Trophoblast cell (in vitro differentiated cells and primary cell): ENCODE measurements around the gene ABCB6.
A peak's percentile ranks its signal among the peaks of the same experiment; 100 is the strongest.

Experiments used
- DNase-seq, 2 donors: peaks; one replicate each; pipeline ENCODE4 v3.0.0-alpha.2; 2016
- H2AFZ ChIP-seq: 2 replicates; pipeline ENCODE4 v1.6.1; 2013; ENCODE audit warnings: low read length, moderate library complexity, mild to moderate bottlenecking; ENCODE audit not compliant: insufficient read depth, poor library complexity
- H2AK5ac ChIP-seq: 2 replicates; pipeline ENCODE4 v1.6.1; 2013; ENCODE audit warnings: mild to moderate bottlenecking, low read length
- H2BK120ac ChIP-seq: 2 replicates; pipeline ENCODE4 v1.6.1; 2013; ENCODE audit warnings: low read length, mild to moderate bottlenecking, moderate library complexity; ENCODE audit not compliant: insufficient read depth, poor library complexity
- H2BK12ac ChIP-seq: 2 replicates; pipeline ENCODE4 v1.6.1; 2013; ENCODE audit warnings: mild to moderate bottlenecking, low read length, moderate library complexity
- H2BK5ac ChIP-seq: 2 replicates; pipeline ENCODE4 v1.6.1; 2013; ENCODE audit warnings: low read length, low read depth, moderate library complexity, mild to moderate bottlenecking; ENCODE audit not compliant: poor library complexity
- H3K14ac ChIP-seq: 2 replicates; pipeline ENCODE4 v1.6.1; 2013; ENCODE audit warnings: mild to moderate bottlenecking, low read length
- H3K18ac ChIP-seq: 2 replicates; pipeline ENCODE4 v1.6.1; 2013; ENCODE audit warnings: mild to moderate bottlenecking, low read length
- H3K23ac ChIP-seq: 2 replicates; pipeline ENCODE4 v1.6.1; 2013; ENCODE audit warnings: low read length
- H3K27ac ChIP-seq: 2 replicates; pipeline ENCODE4 v1.5.1; 2013; ENCODE audit warnings: low read depth, mild to moderate bottlenecking, inconsistent platforms, low read length, moderate library complexity
- H3K27me3 ChIP-seq: 2 replicates; pipeline ENCODE4 v1.6.1; 2013; ENCODE audit warnings: inconsistent platforms, mild to moderate bottlenecking, low read length, moderate library complexity; ENCODE audit not compliant: insufficient read depth
- H3K36me3 ChIP-seq, 2 experiments: 1 replicate in 1 of 2; 2 replicates in 1 of 2; pipeline ENCODE4 v1.6.1; 2013; ENCODE audit warnings: low read length in 2 of 2, mild to moderate bottlenecking in 2 of 2, moderate library complexity in 1 of 2; ENCODE audit not compliant: insufficient read depth in 2 of 2, control insufficient read depth in 1 of 2
- H3K4ac ChIP-seq: 2 replicates; pipeline ENCODE4 v1.6.1; 2013; ENCODE audit warnings: low read depth, mild to moderate bottlenecking, low read length, moderate library complexity
- H3K4me1 ChIP-seq, 2 experiments: 1 replicate in 1 of 2; 2 replicates in 1 of 2; pipeline ENCODE4 v1.6.1; 2013; ENCODE audit warnings: low read length in 2 of 2, mild to moderate bottlenecking in 2 of 2, moderate library complexity in 1 of 2; ENCODE audit not compliant: insufficient read depth in 2 of 2, control insufficient read depth in 1 of 2
- H3K4me2 ChIP-seq: 2 replicates; pipeline ENCODE4 v1.6.1; 2013; ENCODE audit warnings: inconsistent platforms, mild to moderate bottlenecking, low read length, moderate library complexity
- H3K4me3 ChIP-seq: 2 replicates; pipeline ENCODE4 v1.5.1; 2013; ENCODE audit warnings: mild to moderate bottlenecking, low read depth, low read length, inconsistent platforms
- H3K79me1 ChIP-seq: one replicate; pipeline ENCODE4 v1.6.1; 2013; ENCODE audit warnings: low read length
- H3K79me2 ChIP-seq: 2 replicates; pipeline ENCODE4 v1.6.1; 2013; ENCODE audit warnings: low read length, mild to moderate bottlenecking; ENCODE audit not compliant: control insufficient read depth, insufficient read depth, poor library complexity
- H3K9ac ChIP-seq: 2 replicates; pipeline ENCODE4 v1.6.1; 2013; ENCODE audit warnings: mild to moderate bottlenecking, low read length
- H3K9me3 ChIP-seq: 2 replicates; pipeline ENCODE4 v1.6.1; 2013; ENCODE audit warnings: low read depth, mild to moderate bottlenecking, control low read depth, inconsistent platforms, low read length; ENCODE audit not compliant: insufficient read depth
- H4K12ac ChIP-seq: 2 replicates; pipeline ENCODE4 v1.6.1; 2013; ENCODE audit warnings: low read depth, mild to moderate bottlenecking, low read length, moderate library complexity
- H4K8ac ChIP-seq: 2 replicates; pipeline ENCODE4 v1.6.1; 2013; ENCODE audit warnings: low read depth, mild to moderate bottlenecking, low read length, moderate library complexity
- H4K91ac ChIP-seq: one replicate; pipeline ENCODE4 v1.6.1; 2013; ENCODE audit warnings: low read depth, mild to moderate bottlenecking, low read length, moderate library complexity
- WGBS: extraction: QIAGEN DNeasy Blood & Tissue Kit; methylation state at CpG from one replicate; pipeline ENCODE4 v1.1.7; 2013; ENCODE audit warnings: missing lambda C conversion rate; ENCODE audit not compliant: insufficient read length, insufficient coverage; ENCODE audit errors: extremely low coverage; 5-methylcytosine and 5-hydroxymethylcytosine counted together

The ABCB6 gene

GRCh38 chr2:219250049-219250781 is 31.5 kb upstream of the ABCB6 start:
- peaks cover 5% of the 10 kb centered on the region for H3K79me1 ChIP-seq
- H3K4ac ChIP-seq = no peak overlapping the region
- H2BK12ac ChIP-seq = no peak overlapping the region
- H3K18ac ChIP-seq = no peak overlapping the region
- no peak overlapping the region for H2AFZ ChIP-seq
- H3K9ac ChIP-seq = no peak overlapping the region
- H3K4me3 ChIP-seq = no peak overlapping the region
- H3K14ac ChIP-seq = no peak overlapping the region
- H2BK5ac ChIP-seq = no peak overlapping the region
- H3K23ac ChIP-seq = no peak overlapping the region
- H2BK120ac ChIP-seq = no peak overlapping the region
- H3K9me3 ChIP-seq = peaks cover 10% of the 10 kb centered on the region
- no peak overlapping the region for H4K8ac ChIP-seq
- H3K4me1 ChIP-seq = peaks cover 23 to 30% of the 10 kb centered on the region in 2 experiments
- no peak for DNase-seq
- peaks cover 40% of the 10 kb centered on the region for H3K27me3 ChIP-seq
- H3K79me2 ChIP-seq = peaks cover 4% of the 10 kb centered on the region
- WGBS = no CpG with 5 or more reads among the region's 22 CpGs
- no peak overlapping the region for H4K91ac ChIP-seq
- peaks cover 8 to 13% of the 10 kb centered on the region in 2 experiments for H3K36me3 ChIP-seq
- no peak overlapping the region for H3K4me2 ChIP-seq
- H4K12ac ChIP-seq = no peak overlapping the region
- no peak overlapping the region for H3K27ac ChIP-seq
- no peak overlapping the region for H2AK5ac ChIP-seq

DNA sequence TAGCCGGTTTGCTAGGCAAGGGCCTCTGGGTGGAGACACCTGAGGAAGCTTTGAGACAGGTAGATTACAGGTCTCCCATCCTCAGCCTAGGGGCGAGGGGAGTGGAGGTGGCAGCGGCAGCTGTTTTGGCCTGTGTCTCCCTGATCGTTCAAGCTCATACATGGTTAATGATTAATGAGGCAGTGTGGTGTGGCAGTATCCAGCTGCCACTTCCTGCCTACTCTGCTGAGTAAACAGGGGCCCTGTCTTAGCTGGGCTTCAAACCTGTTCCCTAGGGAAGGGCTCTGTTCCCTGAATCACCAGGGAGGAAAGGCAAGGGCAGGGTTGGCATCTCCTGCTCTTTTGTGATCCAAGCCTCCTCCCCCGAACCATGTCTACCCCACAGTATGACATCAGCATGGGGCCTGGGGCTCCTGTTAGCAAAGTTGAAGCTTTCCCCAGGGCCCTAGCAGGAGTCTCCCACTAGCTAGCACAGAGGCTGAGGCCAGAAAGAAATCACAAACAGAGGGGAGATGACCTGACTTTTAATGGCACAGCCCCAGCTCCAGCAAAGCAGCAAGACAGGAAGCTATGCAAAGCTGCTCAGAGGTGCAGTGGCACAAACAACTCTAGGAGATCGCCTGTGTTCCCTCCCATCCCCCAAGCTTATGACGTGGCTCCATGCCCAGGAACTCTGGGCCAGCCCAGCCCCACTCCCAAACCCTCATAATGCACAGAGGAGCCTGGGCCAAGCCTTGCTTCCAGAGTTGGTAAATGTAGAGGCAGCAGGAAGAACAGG is 30.6 kb upstream of the ABCB6 start:
- Histone ChIP-seq H2AK5ac (no peak overlapping the region), H3K18ac (no peak overlapping the region), H3K79me2 (peaks cover 4% of the 10 kb centered on the region), H2BK5ac (no peak overlapping the region), H3K27ac (no peak overlapping the region), H4K12ac (no peak overlapping the region), H3K4me2 (no peak overlapping the region), H3K9ac (no peak overlapping the region), H4K91ac (no peak overlapping the region), H2BK12ac (no peak overlapping the region), H3K4ac (no peak overlapping the region), H4K8ac (no peak overlapping the region), H3K9me3 (peaks cover 10% of the 10 kb centered on the region), H3K23ac (no peak overlapping the region), H3K4me1 (peaks cover 23 to 31% of the 10 kb centered on the region in 2 experiments), H2BK120ac (no peak overlapping the region), H3K4me3 (no peak overlapping the region), H3K27me3 (peaks cover 32% of the 10 kb centered on the region), H2AFZ (no peak overlapping the region), H3K79me1 (peaks cover 9% of the 10 kb centered on the region), H3K36me3 (peaks cover 8 to 13% of the 10 kb centered on the region in 2 experiments), H3K14ac (no peak overlapping the region)
- peak; percentile 42 to 51 for DNase-seq
- no CpG with 5 or more reads among the region's 7 CpGs for WGBS

GRCh38 chr2:219248845-219249202 is 30.1 kb upstream of the ABCB6 start:
- no peak overlapping the region for H4K8ac ChIP-seq
- peaks cover 19 to 25% of the 10 kb centered on the region in 2 experiments for H3K4me1 ChIP-seq
- no peak overlapping the region for H3K4me2 ChIP-seq
- no peak overlapping the region for H2BK120ac ChIP-seq
- no peak overlapping the region for H3K14ac ChIP-seq
- no CpG with 5 or more reads among the region's 2 CpGs for WGBS
- peaks cover 10% of the 10 kb centered on the region for H3K9me3 ChIP-seq
- H3K27ac ChIP-seq = no peak overlapping the region
- H3K27me3 ChIP-seq = peaks cover 26% of the 10 kb centered on the region
- no peak overlapping the region for H2BK5ac ChIP-seq
- H3K23ac ChIP-seq = no peak overlapping the region
- H3K4me3 ChIP-seq = no peak overlapping the region
- DNase-seq = no peak
- H3K18ac ChIP-seq = no peak overlapping the region
- H3K9ac ChIP-seq = no peak overlapping the region
- H2BK12ac ChIP-seq = no peak overlapping the region
- H2AK5ac ChIP-seq = no peak overlapping the region
- peaks cover 4% of the 10 kb centered on the region for H3K79me2 ChIP-seq
- H3K4ac ChIP-seq = no peak overlapping the region
- H2AFZ ChIP-seq = no peak overlapping the region
- H4K12ac ChIP-seq = no peak overlapping the region
- peaks cover 8 to 13% of the 10 kb centered on the region in 2 experiments for H3K36me3 ChIP-seq
- H3K79me1 ChIP-seq = peaks cover 9% of the 10 kb centered on the region
- H4K91ac ChIP-seq = no peak overlapping the region

DNA sequence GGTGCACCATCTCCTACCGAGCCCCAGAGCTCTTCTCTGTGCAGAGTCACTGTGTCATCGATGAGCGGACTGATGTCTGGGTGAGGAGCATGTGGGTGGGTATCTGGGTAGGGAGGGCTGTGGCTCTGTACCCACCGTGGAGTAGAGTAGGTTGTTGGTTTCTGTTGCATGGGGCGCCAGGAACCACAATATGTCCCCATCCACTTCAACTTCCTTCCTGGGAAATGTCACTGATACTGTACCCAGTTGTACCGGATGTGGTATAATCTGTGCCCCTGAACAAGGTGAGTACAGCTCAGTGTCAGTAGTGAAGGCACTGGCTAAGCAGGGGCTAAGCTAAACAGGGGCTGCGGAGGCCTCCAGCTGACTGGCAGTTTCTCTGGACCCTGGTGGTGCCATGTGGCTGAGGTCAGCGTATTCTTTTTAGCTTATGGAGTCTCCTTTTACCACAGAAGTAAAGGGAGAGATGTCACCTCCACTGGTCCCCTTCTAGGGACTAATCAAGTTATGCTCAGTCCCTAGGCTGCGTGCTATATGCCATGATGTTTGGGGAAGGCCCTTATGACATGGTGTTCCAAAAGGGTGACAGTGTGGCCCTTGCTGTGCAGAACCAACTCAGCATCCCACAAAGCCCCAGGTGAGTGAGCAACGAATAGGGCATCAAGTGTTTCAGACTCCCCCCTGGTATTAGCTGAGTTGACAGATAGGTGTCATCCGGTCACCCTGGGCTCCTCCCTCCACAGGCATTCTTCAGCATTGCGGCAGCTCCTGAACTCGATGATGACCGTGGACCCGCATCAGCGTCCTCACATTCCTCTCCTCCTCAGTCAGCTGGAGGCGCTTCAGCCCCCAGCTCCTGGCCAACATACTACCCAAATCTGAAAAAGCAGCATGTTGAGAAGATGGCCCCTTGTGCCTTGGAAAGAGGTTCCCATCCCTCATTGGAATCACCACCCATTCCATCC is 29.2 kb upstream of the ABCB6 start:
- Histone ChIP-seq H3K36me3 (peaks cover 8 to 13% of the 10 kb centered on the region in 2 experiments), H3K9me3 (peaks cover 6% of the 10 kb centered on the region), H3K4ac (no peak overlapping the region), H3K23ac (no peak overlapping the region), H2AFZ (no peak overlapping the region), H4K8ac (no peak overlapping the region), H4K91ac (no peak overlapping the region), H3K79me2 (peaks cover 4% of the 10 kb centered on the region), H3K27me3 (peaks cover 18% of the 10 kb centered on the region), H3K27ac (no peak overlapping the region), H3K14ac (no peak overlapping the region), H2BK12ac (no peak overlapping the region), H2BK120ac (no peak overlapping the region), H2AK5ac (no peak overlapping the region), H3K18ac (no peak overlapping the region), H3K79me1 (peaks cover 9% of the 10 kb centered on the region), H4K12ac (no peak overlapping the region), H3K4me1 (peaks cover 12 to 19% of the 10 kb centered on the region in 2 experiments), H3K9ac (no peak overlapping the region), H2BK5ac (no peak overlapping the region), H3K4me3 (no peak overlapping the region), H3K4me2 (no peak overlapping the region)
- peak; percentile 74 to 87 for DNase-seq
- no CpG with 5 or more reads among the region's 17 CpGs for WGBS
